H9 (cell line): ENCODE measurements around the gene CADM1. TPM values are rescaled to one million over a fixed set of nuclear protein-coding genes. Genes with fewer than 3 reads are reported as not detected.

ENCODE experiments used
- DNase-seq: peaks from one replicate; pipeline ENCODE4 v3.0.0-alpha.2; 2017
- H2AFZ ChIP-seq: one replicate; pipeline ENCODE4 v1.6.1; 2013; ENCODE audit warnings: mild to moderate bottlenecking, low read length, control low read depth, moderate library complexity
- H2AK5ac ChIP-seq: 2 replicates; pipeline ENCODE4 v1.6.1; 2013; ENCODE audit warnings: low read length, control low read depth, mixed read lengths; ENCODE audit not compliant: insufficient read length
- H2BK120ac ChIP-seq: one replicate; pipeline ENCODE4 v1.6.1; 2013; ENCODE audit warnings: low read depth, mild to moderate bottlenecking, low read length, control low read depth, inconsistent platforms; ENCODE audit not compliant: poor library complexity, severe bottlenecking
- H2BK12ac ChIP-seq: 2 replicates; pipeline ENCODE4 v1.6.1; 2013; ENCODE audit warnings: low read length, control low read depth, mixed read lengths, low read depth; ENCODE audit not compliant: insufficient read length
- H2BK15ac ChIP-seq: 2 replicates; pipeline ENCODE4 v1.6.1; 2013; ENCODE audit warnings: low read depth, low read length, control low read depth
- H2BK20ac ChIP-seq: one replicate; pipeline ENCODE4 v1.6.1; 2013; ENCODE audit warnings: low read depth, mild to moderate bottlenecking, low read length, control low read depth, inconsistent platforms; ENCODE audit not compliant: poor library complexity, severe bottlenecking
- H2BK5ac ChIP-seq: 2 replicates; pipeline ENCODE4 v1.6.1; 2013; ENCODE audit warnings: low read length, control low read depth, mixed read lengths; ENCODE audit not compliant: insufficient read length
- H3K14ac ChIP-seq: 2 replicates; pipeline ENCODE4 v1.6.1; 2013; ENCODE audit warnings: low read length, control low read depth; ENCODE audit not compliant: insufficient read depth
- H3K18ac ChIP-seq: 2 replicates; pipeline ENCODE4 v1.6.1; 2013; ENCODE audit warnings: low read depth, mild to moderate bottlenecking, mixed read lengths, low read length, control low read depth; ENCODE audit not compliant: insufficient read length
- H3K23ac ChIP-seq: 2 replicates; pipeline ENCODE4 v1.6.1; 2013; ENCODE audit warnings: low read length, control low read depth, mixed read lengths, low read depth; ENCODE audit not compliant: insufficient read length
- H3K23me2 ChIP-seq: 2 replicates; pipeline ENCODE4 v1.6.1; 2013; ENCODE audit warnings: low read depth, mild to moderate bottlenecking, mixed read lengths, low read length, control low read depth; ENCODE audit not compliant: insufficient read length, poor library complexity, severe bottlenecking
- H3K27ac ChIP-seq: 2 replicates; pipeline ENCODE4 v1.5.1; 2013; ENCODE audit warnings: low read length, control low read depth, mixed read lengths, low read depth; ENCODE audit not compliant: insufficient read length
- H3K27me3 ChIP-seq: 2 replicates; pipeline ENCODE4 v1.6.1; 2013; ENCODE audit warnings: low read length, control low read depth, inconsistent platforms; ENCODE audit not compliant: insufficient read depth
- H3K4ac ChIP-seq: 2 replicates; pipeline ENCODE4 v1.6.1; 2013; ENCODE audit warnings: low read depth, mild to moderate bottlenecking, control low read depth, inconsistent platforms, low read length, moderate library complexity
- H3K4me1 ChIP-seq: 2 replicates; pipeline ENCODE4 v1.6.1; 2013; ENCODE audit warnings: low read length, control low read depth, inconsistent platforms; ENCODE audit not compliant: insufficient read depth
- H3K4me2 ChIP-seq: 2 replicates; pipeline ENCODE4 v1.6.1; 2013; ENCODE audit warnings: low read length, control low read depth, mixed read lengths; ENCODE audit not compliant: insufficient read length, insufficient read depth
- H3K56ac ChIP-seq: 2 replicates; pipeline ENCODE4 v1.6.1; 2013; ENCODE audit warnings: low read depth, mild to moderate bottlenecking, mixed read lengths, low read length, control low read depth; ENCODE audit not compliant: insufficient read length
- H3K79me1 ChIP-seq: 2 replicates; pipeline ENCODE4 v1.6.1; 2013; ENCODE audit warnings: low read depth, mild to moderate bottlenecking, moderate library complexity, low read length, control low read depth, inconsistent platforms; ENCODE audit not compliant: insufficient read depth, poor library complexity, severe bottlenecking
- H3K79me2 ChIP-seq: 2 replicates; pipeline ENCODE4 v1.6.1; 2013; ENCODE audit warnings: low read length, control low read depth, inconsistent platforms; ENCODE audit not compliant: insufficient read depth
- H3K9ac ChIP-seq: 2 replicates; pipeline ENCODE4 v1.6.1; 2013; ENCODE audit warnings: low read length, control low read depth, mixed read lengths; ENCODE audit not compliant: insufficient read length; ENCODE audit errors: extremely low read depth
- H3K9me3 ChIP-seq: one replicate; pipeline ENCODE4 v1.6.1; 2013; ENCODE audit warnings: low read depth, low read length, inconsistent platforms; ENCODE audit not compliant: control insufficient read depth
- H3T11ph ChIP-seq: one replicate; pipeline ENCODE4 v1.6.1; 2013; ENCODE audit warnings: mild to moderate bottlenecking, low read length, control low read depth, inconsistent platforms
- H4K20me1 ChIP-seq: one replicate; pipeline ENCODE4 v1.6.1; 2013; ENCODE audit not compliant: control insufficient read depth, insufficient read length, insufficient read depth
- H4K5ac ChIP-seq: 2 replicates; pipeline ENCODE4 v1.6.1; 2013; ENCODE audit warnings: low read depth, mild to moderate bottlenecking, mixed read lengths, low read length, control low read depth; ENCODE audit not compliant: insufficient read length
- H4K8ac ChIP-seq: replicated peaks from 2 replicates; pipeline ENCODE4 v1.6.1; 2013; ENCODE audit warnings: low read length, control low read depth, mixed read lengths, low read depth; ENCODE audit not compliant: insufficient read length
- H4K91ac ChIP-seq: 2 replicates; pipeline ENCODE4 v1.6.1; 2013; ENCODE audit warnings: low read depth, mild to moderate bottlenecking, moderate library complexity, mixed read lengths, low read length, control low read depth; ENCODE audit not compliant: insufficient read length
- H3K27ac Mint-ChIP-seq, 3 experiments: 2 replicates in 2 of 3; 3 replicates in 1 of 3; pipeline ENCODE4 v1.8.0; 2020 to 2021; ENCODE audit warnings: mixed read lengths in 3 of 3, mild to moderate bottlenecking in 1 of 3, moderate library complexity in 1 of 3
- H3K27me3 Mint-ChIP-seq: 2 replicates; pipeline ENCODE4 v1.8.0; 2021; ENCODE audit warnings: low read depth, mild to moderate bottlenecking, moderate library complexity, mixed read lengths
- H3K36me3 Mint-ChIP-seq, 3 experiments: 2 replicates in 2 of 3; 3 replicates in 1 of 3; pipeline ENCODE4 v1.8.0; 2020 to 2021; ENCODE audit warnings: low read depth in 3 of 3, mixed read lengths in 3 of 3; ENCODE audit not compliant: insufficient read depth in 1 of 3
- H3K4me1 Mint-ChIP-seq, 2 experiments: 2 replicates each; pipeline ENCODE4 v1.8.0; 2020; ENCODE audit warnings: mixed read lengths in 2 of 2
- H3K4me3 Mint-ChIP-seq, 2 experiments: 2 replicates in 1 of 2; 3 replicates in 1 of 2; pipeline ENCODE4 v1.8.0; 2020 to 2021; ENCODE audit warnings: mild to moderate bottlenecking in 2 of 2, mixed read lengths in 2 of 2, moderate library complexity in 1 of 2
- H3K9me3 Mint-ChIP-seq, 2 experiments: 2 replicates in 1 of 2; 3 replicates in 1 of 2; pipeline ENCODE4 v1.8.0; 2020; ENCODE audit warnings: mild to moderate bottlenecking in 2 of 2, mixed read lengths in 2 of 2, moderate library complexity in 1 of 2
- WGBS: extraction: QIAGEN DNeasy Blood & Tissue Kit; methylation state at CpG from one replicate; pipeline ENCODE4 v1.1.7; 2013; ENCODE audit warnings: missing lambda C conversion rate, low lambda C conversion rate, mixed read lengths; ENCODE audit not compliant: insufficient read length; ENCODE audit errors: extremely low coverage; 5-methylcytosine and 5-hydroxymethylcytosine counted together
- total RNA-seq: library from RNA; stranded (reverse); gene quantifications from 2 replicates; pipeline ENCODE4 v1.2.1, GENCODE V29; 2021
- TF ChIP-seq, protein P1 (sequence below): fragments of 200-600 bp; sonication (generic); conservative IDR thresholded peaks from 3 replicates; pipeline ENCODE4 v1.8.0; 2021; ENCODE audit warnings: antibody characterized with exemption, mild to moderate bottlenecking

CADM1 gene
- total RNA-seq, 1 experiment from 2014 or later: 11.9 TPM

DNA sequence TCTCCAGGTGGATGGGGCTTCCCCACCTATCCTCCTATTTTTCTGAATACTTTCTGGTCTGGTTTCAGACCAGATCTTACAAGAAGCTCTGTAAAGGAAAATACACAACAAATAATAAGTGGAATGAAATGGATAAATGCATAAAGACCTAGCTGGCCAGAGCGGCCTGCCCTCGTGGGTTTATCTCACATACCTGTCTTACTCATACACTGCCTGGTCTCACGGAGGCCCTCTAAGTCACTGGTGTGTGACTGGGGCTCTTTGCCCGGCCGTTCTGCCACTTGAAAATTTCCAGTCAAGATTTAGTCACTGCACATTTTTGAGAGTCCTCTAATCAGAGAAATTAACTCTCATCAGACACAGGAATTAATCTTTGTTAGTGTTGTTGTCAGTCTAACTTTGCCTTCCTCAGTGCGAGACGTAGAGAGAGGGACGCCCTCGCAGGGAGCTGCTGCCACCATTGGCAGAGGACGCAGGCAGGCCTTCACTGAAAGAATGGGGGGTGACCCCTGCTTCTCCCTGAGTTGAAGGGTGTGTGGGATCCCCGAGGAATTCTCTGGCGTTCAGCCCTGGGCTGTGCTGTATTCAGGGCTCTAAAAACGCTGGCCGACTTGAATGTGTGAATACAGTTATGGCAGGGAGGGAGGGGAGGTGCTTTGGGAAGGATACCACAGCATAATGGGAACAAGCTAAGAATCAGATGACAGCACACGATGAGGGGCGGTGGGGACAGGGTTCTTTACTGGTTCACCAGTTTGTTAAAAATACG, 46.3 kb upstream of the CADM1 start:
- Mint-ChIP-seq H3K9me3 (no peaks in the 10 kb centered on the region), H3K4me1 (peaks cover 32 to 36% of the 10 kb centered on the region in 2 experiments), H3K4me3 (no peak overlapping the region), H3K36me3 (no peaks in the 10 kb centered on the region), H3K27me3 (peaks cover 6% of the 10 kb centered on the region; the same call in 1 of the 2 replicates), H3K27ac (peak overlapping the region in 1 of 3 experiments; percentile 52; a peak in 1 of 7 replicates)
- H3K79me1 ChIP-seq: no peaks in the 10 kb centered on the region
- no peak overlapping the region for H2BK5ac ChIP-seq
- DNase-seq: no peak
- no peak overlapping the region for H2BK15ac ChIP-seq
- H3K27me3 ChIP-seq: no peaks in the 10 kb centered on the region
- no peak overlapping the region for H4K91ac ChIP-seq
- no peak overlapping the region for H2AK5ac ChIP-seq
- peaks cover 6% of the 10 kb centered on the region; the same call in 1 of the 2 replicates for H3K4me1 ChIP-seq
- H3K4me2 ChIP-seq: no peak overlapping the region
- H3K9me3 ChIP-seq: no peaks in the 10 kb centered on the region
- H3K18ac ChIP-seq: no peak overlapping the region
- no peak overlapping the region for H4K8ac ChIP-seq
- H3K56ac ChIP-seq: no peak overlapping the region
- no peak overlapping the region for H2BK12ac ChIP-seq
- no CpG with 5 or more reads among the region's 17 CpGs for whole genome bisulfite sequencing
- no peaks in the 10 kb centered on the region for H4K20me1 ChIP-seq
- H3K23me2 ChIP-seq: no peaks in the 10 kb centered on the region
- no peaks in the 10 kb centered on the region for H3K79me2 ChIP-seq
- H3K4ac ChIP-seq: no peak overlapping the region
- H3K9ac ChIP-seq: no peak overlapping the region
- no peak overlapping the region for H3K27ac ChIP-seq
- no peak overlapping the region for H3K23ac ChIP-seq
- no peak overlapping the region for H2BK120ac ChIP-seq
- H2BK20ac ChIP-seq: no peak overlapping the region
- TF ChIP-seq, protein P1, sequence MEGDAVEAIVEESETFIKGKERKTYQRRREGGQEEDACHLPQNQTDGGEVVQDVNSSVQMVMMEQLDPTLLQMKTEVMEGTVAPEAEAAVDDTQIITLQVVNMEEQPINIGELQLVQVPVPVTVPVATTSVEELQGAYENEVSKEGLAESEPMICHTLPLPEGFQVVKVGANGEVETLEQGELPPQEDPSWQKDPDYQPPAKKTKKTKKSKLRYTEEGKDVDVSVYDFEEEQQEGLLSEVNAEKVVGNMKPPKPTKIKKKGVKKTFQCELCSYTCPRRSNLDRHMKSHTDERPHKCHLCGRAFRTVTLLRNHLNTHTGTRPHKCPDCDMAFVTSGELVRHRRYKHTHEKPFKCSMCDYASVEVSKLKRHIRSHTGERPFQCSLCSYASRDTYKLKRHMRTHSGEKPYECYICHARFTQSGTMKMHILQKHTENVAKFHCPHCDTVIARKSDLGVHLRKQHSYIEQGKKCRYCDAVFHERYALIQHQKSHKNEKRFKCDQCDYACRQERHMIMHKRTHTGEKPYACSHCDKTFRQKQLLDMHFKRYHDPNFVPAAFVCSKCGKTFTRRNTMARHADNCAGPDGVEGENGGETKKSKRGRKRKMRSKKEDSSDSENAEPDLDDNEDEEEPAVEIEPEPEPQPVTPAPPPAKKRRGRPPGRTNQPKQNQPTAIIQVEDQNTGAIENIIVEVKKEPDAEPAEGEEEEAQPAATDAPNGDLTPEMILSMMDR: no peak
- H3T11ph ChIP-seq: no peak overlapping the region
- H2AFZ ChIP-seq: no peak overlapping the region
- H3K14ac ChIP-seq: no peak overlapping the region
- no peak overlapping the region for H4K5ac ChIP-seq
